A673 (cell line): Measurements from ENCODE around the gene FNTB. TPM values are rescaled to one million over a fixed set of nuclear protein-coding genes. Genes with fewer than 3 reads are reported as not detected.

Source experiments
- BruUV-seq: library from RNA; stranded (reverse); fragments of 400-500 nt; replicated peaks from 2 replicates; lab custom pipeline; 2021; lab: Mats Ljungman, UMichigan
- CTCF ChIA-PET: fragments of 300-600 bp; sonication (Branson Sonifier 250); formaldehyde crosslinking; loops from one replicate; lab custom pipeline; 2022; ENCODE audit warnings: antibody characterized with exemption; lab: Charles Lee
- POLR2A ChIA-PET: fragments of 300-600 bp; sonication (Branson Sonifier 250); formaldehyde crosslinking; loops from one replicate; lab custom pipeline; 2022; ENCODE audit warnings: antibody characterized with exemption; ENCODE audit not compliant: low non-redundant PET; lab: Charles Lee
- DNase-seq: peaks from one replicate; pipeline ENCODE4 v3.0.0-alpha.2; 2015; ENCODE audit warnings: low spot score
- H3K27ac ChIP-seq: fragments of 200-600 bp; sonication (generic); 2 replicates; pipeline ENCODE4 v1.5.1; 2016; ENCODE audit warnings: mixed run types, low read depth, mild to moderate bottlenecking, mixed read lengths, antibody characterized with exemption, low read length; ENCODE audit not compliant: poor library complexity, severe bottlenecking
- H3K27me3 ChIP-seq: fragments of 200-600 bp; sonication (generic); replicated peaks from 2 replicates; pipeline ENCODE4 v1.6.1; 2017; ENCODE audit warnings: mixed run types, low read depth, mild to moderate bottlenecking, mixed read lengths, antibody characterized with exemption, low read length; ENCODE audit not compliant: insufficient read depth, poor library complexity
- H3K36me3 ChIP-seq: fragments of 200-600 bp; sonication (generic); 2 replicates; pipeline ENCODE4 v1.6.1; 2016; ENCODE audit warnings: mixed run types, mild to moderate bottlenecking, mixed read lengths, antibody characterized with exemption, low read length; ENCODE audit not compliant: insufficient read depth, poor library complexity, severe bottlenecking
- H3K4me1 ChIP-seq: fragments of 200-600 bp; sonication (generic); 2 replicates; pipeline ENCODE4 v1.6.1; 2017; ENCODE audit warnings: mixed run types, mild to moderate bottlenecking, mixed read lengths, antibody characterized with exemption, low read length; ENCODE audit not compliant: insufficient read depth, poor library complexity, severe bottlenecking
- H3K4me3 ChIP-seq: fragments of 200-600 bp; sonication (generic); 2 replicates; pipeline ENCODE4 v1.5.1; 2016; ENCODE audit warnings: low read depth, mixed run types, mild to moderate bottlenecking, mixed read lengths, low read length; ENCODE audit not compliant: poor library complexity, severe bottlenecking
- H3K9me3 ChIP-seq: fragments of 200-600 bp; sonication (generic); 2 replicates; pipeline ENCODE4 v1.6.1; 2016; ENCODE audit warnings: mixed run types, low read depth, mild to moderate bottlenecking, mixed read lengths, antibody characterized with exemption, low read length; ENCODE audit not compliant: poor library complexity, severe bottlenecking
- EZH2 ChIP-seq: fragments of 200-600 bp; sonication (generic); IDR thresholded peaks from 2 replicates; pipeline ENCODE4 v1.6.1; 2017; ENCODE audit warnings: borderline replicate concordance, low read depth, mild to moderate bottlenecking, mixed read lengths, antibody characterized with exemption, low read length; ENCODE audit not compliant: poor library complexity, severe bottlenecking
- intact Hi-C: fragments of 100-400 bp; cut with micrococcal nuclease; formaldehyde crosslinking; loops from one replicate; pipeline ENCODE4 v1.10.0; 2022; ENCODE audit not compliant: unreplicated experiment
- total RNA-seq: library from RNA; stranded (reverse); gene quantifications from 2 replicates; pipeline ENCODE4 v1.2.3, GENCODE V29; 2021
- TF ChIP-seq, protein P1 (sequence below): fragments of 300-800, 200-600 bp; sonication (generic); conservative IDR thresholded peaks from 2 replicates; pipeline ENCODE4 v1.5.1; 2017; ENCODE audit warnings: low read depth, mild to moderate bottlenecking, antibody characterized with exemption, low read length, moderate library complexity, mixed read lengths

Gene FNTB
- total RNA-seq, 1 experiment from 2014 or later: 24.0 TPM

- Histone ChIP-seq H3K9me3 (no peaks in the 10 kb centered on the region), H3K27me3 (no peaks in the 10 kb centered on the region), H3K27ac (no peak overlapping the region), H3K4me3 (no peak overlapping the region), H3K4me1 (no peaks in the 10 kb centered on the region), H3K36me3 (peaks cover 18% of the 10 kb centered on the region)
- BruUV-seq: no TSS peak
- no peak for DNase-seq
- CTCF ChIA-PET: no interaction called here
- intact Hi-C loops: no loop called here
- TF ChIP-seq, protein P1, sequence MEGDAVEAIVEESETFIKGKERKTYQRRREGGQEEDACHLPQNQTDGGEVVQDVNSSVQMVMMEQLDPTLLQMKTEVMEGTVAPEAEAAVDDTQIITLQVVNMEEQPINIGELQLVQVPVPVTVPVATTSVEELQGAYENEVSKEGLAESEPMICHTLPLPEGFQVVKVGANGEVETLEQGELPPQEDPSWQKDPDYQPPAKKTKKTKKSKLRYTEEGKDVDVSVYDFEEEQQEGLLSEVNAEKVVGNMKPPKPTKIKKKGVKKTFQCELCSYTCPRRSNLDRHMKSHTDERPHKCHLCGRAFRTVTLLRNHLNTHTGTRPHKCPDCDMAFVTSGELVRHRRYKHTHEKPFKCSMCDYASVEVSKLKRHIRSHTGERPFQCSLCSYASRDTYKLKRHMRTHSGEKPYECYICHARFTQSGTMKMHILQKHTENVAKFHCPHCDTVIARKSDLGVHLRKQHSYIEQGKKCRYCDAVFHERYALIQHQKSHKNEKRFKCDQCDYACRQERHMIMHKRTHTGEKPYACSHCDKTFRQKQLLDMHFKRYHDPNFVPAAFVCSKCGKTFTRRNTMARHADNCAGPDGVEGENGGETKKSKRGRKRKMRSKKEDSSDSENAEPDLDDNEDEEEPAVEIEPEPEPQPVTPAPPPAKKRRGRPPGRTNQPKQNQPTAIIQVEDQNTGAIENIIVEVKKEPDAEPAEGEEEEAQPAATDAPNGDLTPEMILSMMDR: no peak
- no peak for TF ChIP-seq EZH2
- POLR2A ChIA-PET: no interaction called here
Observed at GRCh38 chr14:65057695-65058094, 71.0 kb downstream of the FNTB start.

- H3K27me3 ChIP-seq: no peaks in the 10 kb centered on the region
- intact Hi-C loops: no loop called here
- no peak overlapping the region for H3K4me3 ChIP-seq
- no peak for DNase-seq
- ChIA-PET CTCF (no interaction called here), POLR2A (no interaction called here)
- no peaks in the 10 kb centered on the region for H3K9me3 ChIP-seq
- TF ChIP-seq, protein P1: no peak
- no peak for TF ChIP-seq EZH2
- no TSS peak for BruUV-seq
- no peaks in the 10 kb centered on the region for H3K4me1 ChIP-seq
- no peak overlapping the region for H3K27ac ChIP-seq
- peaks cover 19% of the 10 kb centered on the region for H3K36me3 ChIP-seq
Observed at GRCh38 chr14:65062096-65063075, 75.7 kb downstream of the FNTB start.

DNA sequence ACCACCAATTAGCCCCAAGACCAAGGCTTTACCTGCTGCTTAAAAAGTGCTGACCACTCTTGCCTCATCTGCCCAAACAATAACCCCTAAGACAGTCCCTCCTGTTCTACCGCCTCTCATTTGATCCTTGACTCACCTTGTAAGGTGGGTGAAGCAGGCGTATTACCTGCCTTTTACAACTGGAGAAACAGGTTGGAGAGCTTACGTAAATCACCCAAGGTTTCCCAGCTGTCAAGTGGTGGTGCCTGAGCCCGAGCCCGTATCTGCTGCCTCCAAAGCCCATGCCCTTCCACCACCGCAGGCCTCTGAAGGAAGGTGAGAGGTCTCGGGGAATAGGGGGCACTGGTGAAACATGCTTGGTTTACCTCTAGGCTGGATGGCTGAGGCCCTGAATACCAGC, 79.0 kb downstream of the FNTB start:
- H3K9me3 ChIP-seq: no peaks in the 10 kb centered on the region
- CTCF ChIA-PET: no interaction called here
- H3K27me3 ChIP-seq: no peaks in the 10 kb centered on the region
- peaks cover 19% of the 10 kb centered on the region for H3K36me3 ChIP-seq
- H3K27ac ChIP-seq: no peak overlapping the region
- POLR2A ChIA-PET: no interaction called here
- no peak overlapping the region for H3K4me3 ChIP-seq
- intact Hi-C loops: no loop called here
- no peak for TF ChIP-seq EZH2
- TF ChIP-seq, protein P1: no peak
- no TSS peak for BruUV-seq
- no peaks in the 10 kb centered on the region for H3K4me1 ChIP-seq
- no peak for DNase-seq
